GM19395 (cell line): ENCODE results near the gene PCDHB16.
"Not testable (repeated sequence)": the region's sequence is repeated elsewhere in the genome, so short reads cannot be mapped to it uniquely, and the experiment has no call there.

Experiments
- ATAC-seq: cut with Tn5 transposase; IDR thresholded peaks from one replicate; pipeline ENCODE4 v1.9.1; 2021; ENCODE audit warnings: mild to moderate bottlenecking, moderate library complexity; ENCODE audit not compliant: unreplicated experiment

Gene PCDHB16

DNA sequence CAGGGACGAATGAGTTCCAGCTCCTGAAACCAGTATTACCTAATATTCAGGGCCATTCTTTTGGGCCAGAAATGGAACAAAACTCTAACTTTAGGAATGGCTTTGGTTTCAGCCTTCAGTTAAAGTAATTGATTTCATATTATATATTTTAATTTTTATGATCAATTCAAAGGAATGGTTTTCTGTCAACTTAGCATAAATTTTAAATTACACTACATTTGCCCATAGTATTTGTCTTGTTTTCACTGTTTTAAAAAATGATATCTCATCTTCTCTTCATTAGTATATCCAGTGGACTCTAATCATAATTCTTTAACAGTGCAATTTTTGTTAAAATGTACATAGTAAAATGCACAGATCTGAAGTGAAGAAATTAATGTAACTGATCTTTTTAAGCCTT lies 1.9 kb upstream of the PCDHB16 start:
- no peak for ATAC-seq

DNA sequence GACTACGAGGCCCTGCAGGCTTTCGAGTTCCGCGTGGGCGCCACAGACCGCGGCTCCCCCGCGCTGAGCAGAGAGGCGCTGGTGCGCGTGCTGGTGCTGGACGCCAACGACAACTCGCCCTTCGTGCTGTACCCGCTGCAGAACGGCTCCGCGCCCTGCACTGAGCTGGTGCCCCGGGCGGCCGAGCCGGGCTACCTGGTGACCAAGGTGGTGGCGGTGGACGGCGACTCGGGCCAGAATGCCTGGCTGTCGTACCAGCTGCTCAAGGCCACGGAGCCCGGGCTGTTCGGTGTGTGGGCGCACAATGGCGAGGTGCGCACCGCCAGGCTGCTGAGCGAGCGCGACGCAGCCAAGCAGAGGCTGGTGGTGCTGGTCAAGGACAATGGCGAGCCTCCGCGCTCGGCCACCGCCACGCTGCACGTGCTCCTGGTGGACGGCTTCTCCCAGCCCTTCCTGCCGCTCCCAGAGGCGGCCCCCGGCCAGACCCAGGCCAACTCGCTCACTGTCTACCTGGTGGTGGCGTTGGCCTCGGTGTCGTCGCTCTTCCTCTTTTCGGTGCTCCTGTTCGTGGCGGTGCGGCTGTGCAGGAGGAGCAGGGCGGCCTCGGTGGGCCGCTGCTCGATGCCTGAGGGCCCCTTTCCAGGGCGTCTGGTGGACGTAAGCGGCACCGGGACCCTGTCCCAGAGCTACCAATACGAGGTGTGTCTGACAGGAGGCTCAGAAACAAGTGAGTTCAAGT lies 2.1 kb downstream of the PCDHB16 start:
- not testable (repeated sequence) for ATAC-seq

GRCh38 chr5:141186897-141187512 lies 4.8 kb downstream of the PCDHB16 start, which contains the start of gene PCDHB9:
TSS of gene PCDHB9 (plus strand) at chr5:141187161. CDS start at chr5:141187319, 158 bp downstream.
- ATAC-seq = no peak

DNA sequence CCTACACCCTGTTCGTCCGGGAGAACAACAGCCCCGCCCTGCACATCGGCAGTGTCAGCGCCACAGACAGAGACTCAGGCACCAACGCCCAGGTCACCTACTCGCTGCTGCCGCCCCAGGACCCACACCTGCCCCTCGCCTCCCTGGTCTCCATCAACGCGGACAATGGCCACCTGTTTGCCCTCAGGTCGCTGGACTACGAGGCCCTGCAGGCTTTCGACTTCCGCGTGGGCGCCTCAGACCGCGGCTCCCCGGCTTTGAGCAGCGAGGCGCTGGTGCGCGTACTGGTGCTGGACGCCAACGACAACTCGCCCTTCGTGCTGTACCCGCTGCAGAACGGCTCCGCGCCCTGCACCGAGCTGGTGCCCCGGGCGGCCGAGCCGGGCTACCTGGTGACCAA lies 6.5 kb downstream of the PCDHB16 start:
- not testable (repeated sequence) for ATAC-seq

DNA sequence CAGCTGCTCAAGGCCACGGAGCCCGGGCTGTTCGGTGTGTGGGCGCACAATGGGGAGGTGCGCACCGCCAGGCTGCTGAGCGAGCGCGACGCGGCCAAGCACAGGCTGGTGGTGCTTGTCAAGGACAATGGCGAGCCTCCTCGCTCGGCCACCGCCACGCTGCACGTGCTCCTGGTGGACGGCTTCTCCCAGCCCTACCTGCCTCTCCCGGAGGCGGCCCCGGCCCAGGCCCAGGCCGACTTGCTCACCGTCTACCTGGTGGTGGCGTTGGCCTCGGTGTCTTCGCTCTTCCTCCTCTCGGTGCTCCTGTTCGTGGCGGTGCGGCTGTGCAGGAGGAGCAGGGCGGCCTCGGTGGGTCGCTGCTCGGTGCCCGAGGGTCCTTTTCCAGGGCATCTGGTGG lies 6.9 kb downstream of the PCDHB16 start:
- ATAC-seq = not testable (repeated sequence)

DNA sequence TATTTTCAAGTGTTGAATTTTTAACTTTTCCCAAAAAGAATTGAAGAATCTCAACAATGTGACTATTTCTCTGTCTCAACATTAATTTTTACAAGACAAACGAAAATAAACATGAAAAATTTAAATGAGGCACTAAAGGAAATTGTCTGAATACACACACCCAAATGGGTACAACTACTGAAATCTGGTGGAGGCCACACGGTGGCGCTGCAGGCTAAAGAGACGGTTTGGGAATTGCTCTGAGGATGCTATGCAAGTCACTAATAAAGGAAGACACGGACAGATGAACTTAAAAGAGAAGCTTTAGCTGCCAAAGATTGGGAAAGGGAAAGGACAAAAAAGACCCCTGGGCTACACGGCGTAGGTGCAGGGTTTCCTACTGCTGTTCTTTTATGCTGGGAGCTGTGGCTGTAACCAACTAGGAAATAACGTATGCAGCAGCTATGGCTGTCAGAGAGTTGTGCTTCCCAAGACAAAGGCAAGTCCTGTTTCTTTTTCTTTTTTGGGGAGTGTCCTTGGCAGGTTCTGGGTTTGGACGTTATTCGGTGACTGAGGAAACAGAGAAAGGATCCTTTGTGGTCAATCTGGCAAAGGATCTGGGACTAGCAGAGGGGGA lies 10.0 kb downstream of the PCDHB16 start, which contains the start of gene PCDHB10:
PCDHB10 (plus strand) TSS at position 244 of the 616 bp plus-strand sequence; CDS start at position 444, 200 bp downstream.
- no peak for ATAC-seq

DNA sequence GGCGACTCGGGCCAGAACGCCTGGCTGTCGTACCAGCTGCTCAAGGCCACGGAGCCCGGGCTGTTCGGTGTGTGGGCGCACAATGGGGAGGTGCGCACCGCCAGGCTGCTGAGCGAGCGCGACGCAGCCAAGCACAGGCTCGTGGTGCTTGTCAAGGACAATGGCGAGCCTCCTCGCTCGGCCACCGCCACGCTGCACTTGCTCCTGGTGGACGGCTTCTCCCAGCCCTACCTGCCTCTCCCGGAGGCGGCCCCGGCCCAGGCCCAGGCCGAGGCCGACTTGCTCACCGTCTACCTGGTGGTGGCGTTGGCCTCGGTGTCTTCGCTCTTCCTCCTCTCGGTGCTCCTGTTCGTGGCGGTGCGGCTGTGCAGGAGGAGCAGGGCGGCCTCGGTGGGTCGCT lies 12.1 kb downstream of the PCDHB16 start:
- ATAC-seq = not testable (repeated sequence)

DNA sequence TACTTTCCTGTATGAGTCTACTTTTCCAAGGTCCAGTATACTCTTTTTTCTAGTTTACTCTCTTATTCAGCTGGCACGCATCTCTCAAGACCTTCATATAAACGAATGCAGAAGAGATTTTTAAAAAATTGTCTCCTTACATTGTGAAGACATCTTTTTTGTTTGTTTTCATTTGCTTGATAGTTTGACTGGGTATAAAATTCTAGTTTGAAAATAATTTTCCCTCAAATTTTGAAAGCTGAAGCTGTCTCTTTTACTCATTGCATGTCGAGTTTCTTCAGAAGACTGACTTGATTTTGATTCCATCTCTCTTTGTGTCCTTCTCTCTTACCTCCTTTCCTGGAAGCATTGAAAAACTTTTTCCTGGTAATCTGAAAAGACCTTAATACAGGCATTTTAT lies 14.2 kb downstream of the PCDHB16 start:
- no peak for ATAC-seq

- no peak for ATAC-seq
Measured at GRCh38 chr5:141199359-141200235, 17.4 kb downstream of the PCDHB16 start, which contains the start of gene PCDHB11. TSS of gene PCDHB11 (plus strand) at chr5:141199627. CDS start at chr5:141199775, 148 bp downstream.

DNA sequence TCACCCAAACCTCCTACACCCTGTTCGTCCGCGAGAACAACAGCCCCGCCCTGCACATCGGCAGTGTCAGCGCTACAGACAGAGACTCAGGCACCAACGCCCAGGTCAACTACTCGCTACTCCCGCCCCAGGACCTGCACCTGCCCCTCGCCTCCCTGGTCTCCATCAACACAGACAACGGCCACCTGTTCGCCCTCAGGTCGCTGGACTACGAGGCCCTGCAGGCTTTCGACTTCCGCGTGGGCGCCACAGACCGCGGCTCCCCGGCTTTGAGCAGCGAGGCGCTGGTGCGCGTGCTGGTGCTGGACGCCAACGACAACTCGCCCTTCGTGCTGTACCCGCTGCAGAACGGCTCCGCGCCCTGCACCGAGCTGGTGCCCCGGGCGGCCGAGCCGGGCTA lies 18.9 kb downstream of the PCDHB16 start:
- not testable (repeated sequence) for ATAC-seq

DNA sequence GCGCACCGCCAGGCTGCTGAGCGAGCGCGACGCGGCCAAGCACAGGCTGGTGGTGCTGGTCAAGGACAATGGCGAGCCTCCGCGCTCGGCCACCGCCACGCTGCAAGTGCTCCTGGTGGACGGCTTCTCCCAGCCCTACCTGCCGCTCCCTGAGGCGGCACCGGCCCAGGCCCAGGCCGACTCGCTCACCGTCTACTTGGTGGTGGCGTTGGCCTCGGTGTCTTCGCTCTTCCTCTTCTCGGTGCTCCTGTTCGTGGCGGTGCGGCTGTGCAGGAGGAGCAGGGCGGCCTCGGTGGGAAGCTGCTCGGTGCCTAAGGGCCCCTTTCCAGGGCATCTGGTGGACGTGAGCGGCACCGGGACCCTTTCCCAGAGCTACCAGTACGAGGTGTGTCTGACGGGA lies 19.5 kb downstream of the PCDHB16 start:
- not testable (repeated sequence) for ATAC-seq

DNA sequence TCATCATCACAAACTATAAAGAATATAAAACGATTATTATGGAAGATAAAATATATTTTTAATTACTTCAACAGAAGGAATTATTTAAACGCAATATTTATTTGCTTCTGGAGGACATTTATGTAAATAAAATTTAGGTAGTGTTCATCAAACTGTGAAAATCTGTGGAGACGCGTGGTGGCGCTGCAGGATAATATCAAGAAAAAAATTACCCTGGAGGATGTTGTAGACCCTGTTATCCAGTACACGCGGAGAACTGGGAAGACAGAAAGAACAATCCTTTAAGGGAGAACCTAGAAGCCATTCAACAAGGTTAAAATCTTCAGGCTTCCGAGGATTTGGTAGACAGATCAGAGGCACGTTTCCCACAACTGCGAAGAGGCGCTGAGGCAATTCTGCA lies 26.3 kb downstream of the PCDHB16 start, which contains the start of gene PCDHB12:
PCDHB12 (plus strand) TSS at position 242 of the 400 bp plus-strand sequence. CDS start 189 bp downstream, outside the sequence.
- ATAC-seq = no peak

- not testable (repeated sequence) for ATAC-seq
Measured at GRCh38 chr5:141210281-141210680, 28.1 kb downstream of the PCDHB16 start.

GRCh38 chr5:141210849-141211248 lies 28.7 kb downstream of the PCDHB16 start:
- ATAC-seq = not testable (repeated sequence)

GRCh38 chr5:141213656-141214339 lies 31.6 kb downstream of the PCDHB16 start, which contains the start of gene PCDHB13:
TSS of gene PCDHB13 (plus strand) at chr5:141213919. CDS start at chr5:141214124, 205 bp downstream.
- ATAC-seq = not testable (repeated sequence)

DNA sequence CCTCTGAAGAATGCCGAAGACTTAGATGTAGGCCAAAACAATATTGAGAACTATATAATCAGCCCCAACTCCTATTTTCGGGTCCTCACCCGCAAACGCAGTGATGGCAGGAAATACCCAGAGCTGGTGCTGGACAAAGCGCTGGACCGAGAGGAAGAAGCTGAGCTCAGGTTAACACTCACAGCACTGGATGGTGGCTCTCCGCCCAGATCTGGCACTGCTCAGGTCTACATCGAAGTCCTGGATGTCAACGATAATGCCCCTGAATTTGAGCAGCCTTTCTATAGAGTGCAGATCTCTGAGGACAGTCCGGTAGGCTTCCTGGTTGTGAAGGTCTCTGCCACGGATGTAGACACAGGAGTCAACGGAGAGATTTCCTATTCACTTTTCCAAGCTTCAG lies 32.4 kb downstream of the PCDHB16 start:
- ATAC-seq = not testable (repeated sequence)

DNA sequence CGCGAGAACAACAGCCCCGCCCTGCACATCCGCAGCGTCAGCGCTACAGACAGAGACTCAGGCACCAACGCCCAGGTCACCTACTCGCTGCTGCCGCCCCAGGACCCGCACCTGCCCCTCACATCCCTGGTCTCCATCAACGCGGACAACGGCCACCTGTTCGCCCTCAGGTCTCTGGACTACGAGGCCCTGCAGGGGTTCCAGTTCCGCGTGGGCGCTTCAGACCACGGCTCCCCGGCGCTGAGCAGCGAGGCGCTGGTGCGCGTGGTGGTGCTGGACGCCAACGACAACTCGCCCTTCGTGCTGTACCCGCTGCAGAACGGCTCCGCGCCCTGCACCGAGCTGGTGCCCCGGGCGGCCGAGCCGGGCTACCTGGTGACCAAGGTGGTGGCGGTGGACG lies 33.3 kb downstream of the PCDHB16 start:
- not testable (repeated sequence) for ATAC-seq

DNA sequence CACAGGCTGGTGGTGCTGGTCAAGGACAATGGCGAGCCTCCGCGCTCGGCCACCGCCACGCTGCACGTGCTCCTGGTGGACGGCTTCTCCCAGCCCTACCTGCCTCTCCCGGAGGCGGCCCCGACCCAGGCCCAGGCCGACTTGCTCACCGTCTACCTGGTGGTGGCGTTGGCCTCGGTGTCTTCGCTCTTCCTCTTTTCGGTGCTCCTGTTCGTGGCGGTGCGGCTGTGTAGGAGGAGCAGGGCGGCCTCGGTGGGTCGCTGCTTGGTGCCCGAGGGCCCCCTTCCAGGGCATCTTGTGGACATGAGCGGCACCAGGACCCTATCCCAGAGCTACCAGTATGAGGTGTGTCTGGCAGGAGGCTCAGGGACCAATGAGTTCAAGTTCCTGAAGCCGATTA lies 33.8 kb downstream of the PCDHB16 start:
- ATAC-seq = not testable (repeated sequence)

DNA sequence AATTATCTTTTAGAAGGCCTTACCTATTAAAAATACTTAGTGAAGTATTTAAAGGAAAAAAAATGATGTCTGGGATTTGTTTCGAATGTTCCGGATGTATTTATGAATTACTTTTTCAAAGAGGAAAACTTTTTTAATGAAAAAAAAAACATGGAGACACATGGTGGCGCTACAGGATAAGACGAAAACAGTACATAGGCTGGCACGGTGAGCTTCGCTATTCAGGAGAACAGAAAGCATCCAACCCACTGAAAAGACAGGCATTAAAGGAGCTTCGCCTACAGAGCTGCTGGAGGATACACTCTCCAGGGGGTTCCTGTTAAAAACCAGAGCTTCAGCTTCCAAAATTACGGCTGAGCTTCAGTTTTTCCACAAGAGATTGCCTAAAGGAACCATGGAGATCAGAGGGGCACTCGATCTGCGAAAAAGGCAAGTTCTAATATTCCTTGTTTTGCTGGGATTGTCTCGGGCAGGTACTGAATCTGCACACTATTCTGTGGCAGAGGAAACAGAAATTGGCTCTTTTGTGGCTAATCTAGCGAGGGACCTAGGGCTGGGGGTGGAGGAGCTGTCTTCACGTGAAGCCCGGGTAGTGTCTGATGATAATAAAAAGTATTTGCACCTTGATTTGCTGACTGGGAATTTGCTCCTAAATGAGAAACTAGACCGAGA lies 41.1 kb downstream of the PCDHB16 start, which contains the start of gene PCDHB14:
PCDHB14 (plus strand) TSS at position 232 of the 672 bp plus-strand sequence; CDS start at position 395, 163 bp downstream.
- ATAC-seq = no peak
